Choroid plexus epithelial cell (primary cell): ENCODE results near the gene ACOT12.
A peak's percentile ranks its signal among the peaks of the same experiment; 100 is the strongest.

Source experiments
- DNase-seq: peaks from one replicate; pipeline ENCODE4 v3.0.0-alpha.2; 2010; ENCODE audit warnings: low read depth
- H3K4me3 ChIP-seq: 2 replicates; pipeline ENCODE4 v1.5.1; 2011; ENCODE audit warnings: low read depth, mild to moderate bottlenecking, control low read depth, low read length, moderate library complexity
- TF ChIP-seq, protein P1 (sequence below): conservative IDR thresholded peaks from 2 replicates; pipeline ENCODE4 v1.5.1; 2011; ENCODE audit warnings: low read depth, mild to moderate bottlenecking, control low read depth, inconsistent platforms, low read length, moderate library complexity

Gene ACOT12

DNA sequence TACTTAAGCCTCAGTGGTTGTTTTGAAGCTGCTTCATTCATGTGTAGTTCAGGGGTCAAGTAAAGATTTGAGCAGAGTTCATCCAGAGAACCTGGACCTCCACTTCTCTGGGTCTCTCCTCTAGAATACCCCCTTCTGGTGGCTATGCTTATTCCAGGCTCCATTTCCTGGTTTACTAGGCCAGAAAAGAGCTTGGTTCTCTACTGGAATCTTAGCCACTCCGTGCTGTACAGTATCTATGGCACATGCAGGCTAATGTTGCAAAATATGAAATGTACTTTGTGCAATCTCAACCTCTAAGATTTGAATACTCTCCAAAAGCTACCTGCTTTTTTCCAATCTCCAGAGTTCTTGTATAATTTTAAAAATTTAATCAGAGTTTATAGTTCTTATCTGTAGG is 110.0 kb downstream of the ACOT12 start:
- no peak overlapping the region for H3K4me3 ChIP-seq
- TF ChIP-seq, protein P1, sequence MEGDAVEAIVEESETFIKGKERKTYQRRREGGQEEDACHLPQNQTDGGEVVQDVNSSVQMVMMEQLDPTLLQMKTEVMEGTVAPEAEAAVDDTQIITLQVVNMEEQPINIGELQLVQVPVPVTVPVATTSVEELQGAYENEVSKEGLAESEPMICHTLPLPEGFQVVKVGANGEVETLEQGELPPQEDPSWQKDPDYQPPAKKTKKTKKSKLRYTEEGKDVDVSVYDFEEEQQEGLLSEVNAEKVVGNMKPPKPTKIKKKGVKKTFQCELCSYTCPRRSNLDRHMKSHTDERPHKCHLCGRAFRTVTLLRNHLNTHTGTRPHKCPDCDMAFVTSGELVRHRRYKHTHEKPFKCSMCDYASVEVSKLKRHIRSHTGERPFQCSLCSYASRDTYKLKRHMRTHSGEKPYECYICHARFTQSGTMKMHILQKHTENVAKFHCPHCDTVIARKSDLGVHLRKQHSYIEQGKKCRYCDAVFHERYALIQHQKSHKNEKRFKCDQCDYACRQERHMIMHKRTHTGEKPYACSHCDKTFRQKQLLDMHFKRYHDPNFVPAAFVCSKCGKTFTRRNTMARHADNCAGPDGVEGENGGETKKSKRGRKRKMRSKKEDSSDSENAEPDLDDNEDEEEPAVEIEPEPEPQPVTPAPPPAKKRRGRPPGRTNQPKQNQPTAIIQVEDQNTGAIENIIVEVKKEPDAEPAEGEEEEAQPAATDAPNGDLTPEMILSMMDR, result no peak
- peak; percentile 15 for DNase-seq
